CD14-positive monocyte (primary cell): ENCODE data around the gene SPTSSB. TPM values are rescaled to one million over a fixed set of nuclear protein-coding genes. Genes with fewer than 3 reads are reported as not detected.

Experiments used
- DNase-seq, 3 donors: peaks; one replicate each; pipeline ENCODE4 v3.0.0-alpha.2; 2011 to 2022
- H2AFZ ChIP-seq: 2 replicates; pipeline ENCODE4 v1.6.0; 2012; ENCODE audit warnings: mild to moderate bottlenecking, low read depth, low read length, inconsistent platforms; ENCODE audit not compliant: insufficient read depth, poor library complexity, severe bottlenecking
- H3K27ac ChIP-seq, 2 donors: 1 replicate in 1 of 2; 2 replicates in 1 of 2; pipeline ENCODE4 v1.5.1; 2012 to 2013; ENCODE audit warnings: low read length in 2 of 2, control low read depth in 1 of 2, inconsistent platforms in 1 of 2, low read depth in 1 of 2, mild to moderate bottlenecking in 1 of 2
- H3K27me3 ChIP-seq, 2 donors: one replicate each; pipeline versions ENCODE4 v1.6.0 to v1.6.1; 2011 to 2013; ENCODE audit warnings: low read length in 2 of 2; ENCODE audit not compliant: control insufficient read depth in 2 of 2, insufficient read depth in 2 of 2
- H3K36me3 ChIP-seq, 2 donors: replicated peaks in 1 of 2; 1 replicate in 1 of 2; 2 replicates in 1 of 2; pipeline versions ENCODE4 v1.5.1 to v1.6.1; 2012 to 2013; ENCODE audit warnings: low read length in 2 of 2, control low read depth in 1 of 2, inconsistent platforms in 1 of 2, mild to moderate bottlenecking in 1 of 2; ENCODE audit not compliant: insufficient read depth in 2 of 2, control insufficient read depth in 1 of 2
- H3K4me1 ChIP-seq, 2 donors: 1 replicate in 1 of 2; 2 replicates in 1 of 2; pipeline versions ENCODE4 v1.5.1 to v1.6.1; 2012 to 2013; ENCODE audit warnings: low read length in 2 of 2, control low read depth in 1 of 2, inconsistent platforms in 1 of 2, mild to moderate bottlenecking in 1 of 2, moderate library complexity in 1 of 2; ENCODE audit not compliant: insufficient read depth in 2 of 2, control insufficient read depth in 1 of 2
- H3K4me2 ChIP-seq: replicated peaks from 2 replicates; pipeline ENCODE3; 2012; ENCODE audit warnings: low read length, moderate library complexity, mild to moderate bottlenecking; ENCODE audit not compliant: poor library complexity, severe bottlenecking; ENCODE audit errors: extremely low read depth
- H3K4me3 ChIP-seq, 3 experiments: fragments of 200-600 bp in 1 of 3; sonication (generic) in 1 of 3; replicated peaks in 1 of 3; 1 replicate in 2 of 3; 2 replicates in 1 of 3; pipeline ENCODE4 v1.5.1; 2011 to 2013; ENCODE audit warnings: low read length in 3 of 3, mild to moderate bottlenecking in 3 of 3, control low read depth in 2 of 3, low read depth in 2 of 3, inconsistent platforms in 1 of 3, moderate library complexity in 1 of 3
- H3K79me2 ChIP-seq: 2 replicates; pipeline ENCODE4 v1.6.0; 2012; ENCODE audit warnings: mild to moderate bottlenecking, control low read depth, inconsistent platforms, low read length, moderate library complexity; ENCODE audit not compliant: insufficient read depth
- H3K9ac ChIP-seq: 2 replicates; pipeline ENCODE4 v1.6.0; 2017; ENCODE audit warnings: low read length, mild to moderate bottlenecking; ENCODE audit not compliant: insufficient read depth, poor library complexity, severe bottlenecking
- H3K9me3 ChIP-seq, 2 donors: replicated peaks in 1 of 2; 1 replicate in 1 of 2; 2 replicates in 1 of 2; pipeline versions ENCODE4 v1.5.1 to v1.6.1; 2012 to 2013; ENCODE audit warnings: low read length in 2 of 2, control low read depth in 1 of 2; ENCODE audit not compliant: control insufficient read depth in 1 of 2, insufficient read depth in 1 of 2
- H4K20me1 ChIP-seq: 2 replicates; pipeline ENCODE4 v1.6.0; 2012; ENCODE audit warnings: mild to moderate bottlenecking, low read length, control low read depth, moderate library complexity; ENCODE audit not compliant: insufficient read depth
- H3K27ac Mint-ChIP-seq, 7 donors: one replicate each; pipeline ENCODE4 v1.8.0; 2020; ENCODE audit warnings: mild to moderate bottlenecking in 7 of 7, mixed read lengths in 7 of 7, moderate library complexity in 6 of 7, inconsistent platforms in 2 of 7
- H3K27me3 Mint-ChIP-seq, 3 donors: one replicate each; pipeline ENCODE4 v1.8.0; 2021 to 2022; ENCODE audit warnings: low read depth in 3 of 3, mild to moderate bottlenecking in 3 of 3, mixed read lengths in 3 of 3, moderate library complexity in 3 of 3, inconsistent platforms in 1 of 3
- H3K36me3 Mint-ChIP-seq, 2 donors: one replicate each; pipeline ENCODE4 v1.8.0; 2020; ENCODE audit warnings: mixed read lengths in 2 of 2, inconsistent platforms in 1 of 2, mild to moderate bottlenecking in 1 of 2
- H3K4me1 Mint-ChIP-seq: one replicate; pipeline ENCODE4 v1.8.0; 2020; ENCODE audit warnings: mild to moderate bottlenecking, mixed read lengths
- H3K4me3 Mint-ChIP-seq, 2 donors: one replicate each; pipeline ENCODE4 v1.8.0; 2020; ENCODE audit warnings: mild to moderate bottlenecking in 2 of 2, mixed read lengths in 2 of 2, moderate library complexity in 1 of 2
- H3K9me3 Mint-ChIP-seq, 7 donors: one replicate each; pipeline ENCODE4 v1.8.0; 2020 to 2022; ENCODE audit warnings: mixed read lengths in 7 of 7, mild to moderate bottlenecking in 6 of 7, moderate library complexity in 6 of 7, inconsistent platforms in 2 of 7
- WGBS: methylation state at CpG from one replicate; pipeline ENCODE4 v1.1.5; 2013; ENCODE audit warnings: missing lambda C conversion rate; ENCODE audit not compliant: insufficient coverage; 5-methylcytosine and 5-hydroxymethylcytosine counted together
- intact Hi-C, 2 donors: fragments of 100-400 bp; cut with micrococcal nuclease; formaldehyde crosslinking; loops; one replicate each; pipeline versions ENCODE4 v1.15.0 to v1.15.1; 2023
- polyA plus RNA-seq, 3 donors: library from polyadenylated mRNA; depleted of rRNA in 1 of 3; unstranded in 2 of 3; stranded (reverse) in 1 of 3; fragments of 300-500 nt in 2 of 3; fragments of >200 nt in 1 of 3; fragmentation: Illumina TruSeq in 2 of 3; gene quantifications; 1 replicate in 2 of 3; 2 replicates in 1 of 3; pipeline ENCODE4 v1.2.3, GENCODE V29; 2012 to 2021
- TF ChIP-seq, protein P1 (sequence below): fragments of 200-600 bp; IDR thresholded peaks from one replicate; pipeline ENCODE4 v1.8.0; 2022; ENCODE audit warnings: antibody characterized with exemption, mild to moderate bottlenecking

The SPTSSB gene
- polyA plus RNA-seq, 3 donors = not detected

DNA sequence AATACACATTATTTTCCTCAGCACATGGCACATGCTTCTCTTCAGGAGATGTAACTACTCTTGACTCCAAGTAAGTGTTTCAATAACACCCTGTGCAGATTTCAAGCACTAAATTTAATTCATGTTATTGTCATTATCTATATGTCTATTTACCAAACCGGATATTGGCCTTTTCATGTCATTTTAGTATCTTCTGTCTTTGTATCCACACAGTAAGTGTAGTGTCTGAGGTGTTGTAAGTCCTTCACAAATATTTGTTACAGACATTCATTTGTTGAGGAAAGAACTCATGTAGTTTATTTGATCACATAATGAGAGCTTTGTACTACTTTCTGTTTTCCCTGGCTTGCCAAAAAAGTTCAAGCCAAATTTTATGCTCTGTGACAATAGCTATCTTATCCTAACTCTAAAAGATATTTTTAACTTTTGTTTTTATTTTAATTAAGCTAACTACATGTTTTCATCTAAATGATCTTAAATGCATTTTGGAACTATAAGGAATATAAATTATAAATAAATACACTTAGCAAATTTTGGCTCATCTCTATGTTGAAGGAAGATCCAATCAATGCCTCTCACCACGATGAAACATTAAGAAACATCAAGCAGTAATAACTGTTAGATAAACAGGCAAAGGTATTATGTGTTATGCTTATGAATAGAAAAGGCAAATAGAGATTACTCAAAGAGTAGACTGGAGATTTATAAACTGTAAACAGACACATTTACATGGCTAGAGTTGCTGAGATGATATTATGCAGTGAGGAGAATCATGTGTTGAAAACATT is 48.3 kb downstream of the SPTSSB start:
- H3K9ac ChIP-seq = no peak overlapping the region
- no peaks in the 10 kb centered on the region for H3K36me3 ChIP-seq
- H3K27me3 ChIP-seq = no peaks in the 10 kb centered on the region
- H3K9me3 ChIP-seq = peaks cover 0 to 3% of the 10 kb centered on the region in 2 donors
- Mint-ChIP-seq H3K27ac (no peak overlapping the region), H3K27me3 (peaks cover 3 to 16% (median 9%) of the 10 kb centered on the region in 3 donors), H3K4me3 (no peak overlapping the region), H3K4me1 (no peaks in the 10 kb centered on the region), H3K36me3 (no peaks in the 10 kb centered on the region), H3K9me3 (peaks cover 2 to 7% (median 3%) of the 10 kb centered on the region in 7 donors)
- H3K4me2 ChIP-seq = no peak overlapping the region
- no peaks in the 10 kb centered on the region for H3K4me1 ChIP-seq
- H2AFZ ChIP-seq = no peak overlapping the region
- no peaks in the 10 kb centered on the region for H4K20me1 ChIP-seq
- WGBS = no CpG with 5 or more reads among the region's 2 CpGs
- no peaks in the 10 kb centered on the region for H3K79me2 ChIP-seq
- DNase-seq = no peak
- intact Hi-C loops = no loop called here
- H3K4me3 ChIP-seq = no peak overlapping the region
- H3K27ac ChIP-seq = no peak overlapping the region
- TF ChIP-seq, protein P1, sequence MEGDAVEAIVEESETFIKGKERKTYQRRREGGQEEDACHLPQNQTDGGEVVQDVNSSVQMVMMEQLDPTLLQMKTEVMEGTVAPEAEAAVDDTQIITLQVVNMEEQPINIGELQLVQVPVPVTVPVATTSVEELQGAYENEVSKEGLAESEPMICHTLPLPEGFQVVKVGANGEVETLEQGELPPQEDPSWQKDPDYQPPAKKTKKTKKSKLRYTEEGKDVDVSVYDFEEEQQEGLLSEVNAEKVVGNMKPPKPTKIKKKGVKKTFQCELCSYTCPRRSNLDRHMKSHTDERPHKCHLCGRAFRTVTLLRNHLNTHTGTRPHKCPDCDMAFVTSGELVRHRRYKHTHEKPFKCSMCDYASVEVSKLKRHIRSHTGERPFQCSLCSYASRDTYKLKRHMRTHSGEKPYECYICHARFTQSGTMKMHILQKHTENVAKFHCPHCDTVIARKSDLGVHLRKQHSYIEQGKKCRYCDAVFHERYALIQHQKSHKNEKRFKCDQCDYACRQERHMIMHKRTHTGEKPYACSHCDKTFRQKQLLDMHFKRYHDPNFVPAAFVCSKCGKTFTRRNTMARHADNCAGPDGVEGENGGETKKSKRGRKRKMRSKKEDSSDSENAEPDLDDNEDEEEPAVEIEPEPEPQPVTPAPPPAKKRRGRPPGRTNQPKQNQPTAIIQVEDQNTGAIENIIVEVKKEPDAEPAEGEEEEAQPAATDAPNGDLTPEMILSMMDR = no peak

DNA sequence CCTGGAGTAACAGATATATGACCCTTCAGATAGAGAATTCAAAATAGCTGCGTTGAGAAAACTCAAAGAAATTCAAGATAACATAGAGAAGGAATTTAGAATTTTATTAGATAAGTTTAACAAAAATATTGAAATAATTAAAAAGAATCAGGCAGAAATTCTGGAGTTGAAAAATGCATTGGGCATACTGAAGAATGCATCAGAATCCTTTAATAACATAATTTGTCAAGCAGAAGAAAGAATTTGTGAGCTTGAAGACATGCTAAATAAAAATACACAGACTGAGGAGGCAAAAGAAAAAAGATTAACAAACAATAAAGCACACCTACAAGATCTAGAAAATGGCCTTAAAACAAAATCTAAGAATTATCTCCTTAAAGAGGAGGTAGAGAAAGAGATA is 50.5 kb downstream of the SPTSSB start:
- no peak overlapping the region for H3K27ac ChIP-seq
- H3K4me1 ChIP-seq = no peaks in the 10 kb centered on the region
- Mint-ChIP-seq H3K27me3 (peaks cover 10 to 18% (median 10%) of the 10 kb centered on the region in 3 donors), H3K36me3 (no peaks in the 10 kb centered on the region), H3K4me1 (no peaks in the 10 kb centered on the region), H3K9me3 (peaks cover 0 to 7% (median 3%) of the 10 kb centered on the region in 7 donors), H3K4me3 (no peak overlapping the region), H3K27ac (no peak overlapping the region)
- no peaks in the 10 kb centered on the region for H3K79me2 ChIP-seq
- intact Hi-C loops = no loop called here
- no peak overlapping the region for H3K4me2 ChIP-seq
- TF ChIP-seq, protein P1 = no peak
- H3K9me3 ChIP-seq = peaks cover 0 to 3% of the 10 kb centered on the region in 2 donors
- H4K20me1 ChIP-seq = no peaks in the 10 kb centered on the region
- no peaks in the 10 kb centered on the region for H3K36me3 ChIP-seq
- DNase-seq = no peak
- no CpG with 5 or more reads among the region's 1 CpG for WGBS
- H2AFZ ChIP-seq = no peak overlapping the region
- peaks cover 0 to 3% of the 10 kb centered on the region in 2 donors for H3K27me3 ChIP-seq
- H3K9ac ChIP-seq = no peak overlapping the region
- H3K4me3 ChIP-seq = no peak overlapping the region
